EL (cell line): ENCODE results near the gene ASTN2.
A peak's percentile ranks its signal among the peaks of the same experiment; 100 is the strongest.

Source experiments
- DNase-seq: peaks from one replicate; pipeline ENCODE4 v3.0.0-alpha.2; 2016

ASTN2 gene

DNA sequence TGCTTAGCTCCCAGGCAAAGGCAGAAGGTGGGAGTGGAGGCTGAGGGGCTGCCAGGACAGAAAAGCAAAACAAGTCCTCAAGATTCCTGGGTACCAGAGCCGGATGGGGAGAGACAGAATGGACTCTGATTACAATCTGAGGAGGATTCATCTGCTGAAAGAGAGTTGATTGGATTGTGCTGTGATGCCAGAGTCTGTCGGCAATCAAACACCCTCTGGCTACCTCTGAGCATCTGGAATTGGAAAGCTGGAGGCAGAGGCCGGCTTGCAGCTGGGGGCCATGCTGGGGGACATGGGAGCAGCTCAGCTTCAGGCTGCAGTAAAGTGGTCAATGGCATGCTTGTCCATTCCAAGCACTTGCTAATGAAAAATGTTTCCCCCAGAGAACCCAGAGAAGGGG is 59.3 kb downstream of the ASTN2 start:
- DNase-seq = no peak

GRCh38 chr9:117354997-117355396 is 59.9 kb downstream of the ASTN2 start:
- DNase-seq = no peak

DNA sequence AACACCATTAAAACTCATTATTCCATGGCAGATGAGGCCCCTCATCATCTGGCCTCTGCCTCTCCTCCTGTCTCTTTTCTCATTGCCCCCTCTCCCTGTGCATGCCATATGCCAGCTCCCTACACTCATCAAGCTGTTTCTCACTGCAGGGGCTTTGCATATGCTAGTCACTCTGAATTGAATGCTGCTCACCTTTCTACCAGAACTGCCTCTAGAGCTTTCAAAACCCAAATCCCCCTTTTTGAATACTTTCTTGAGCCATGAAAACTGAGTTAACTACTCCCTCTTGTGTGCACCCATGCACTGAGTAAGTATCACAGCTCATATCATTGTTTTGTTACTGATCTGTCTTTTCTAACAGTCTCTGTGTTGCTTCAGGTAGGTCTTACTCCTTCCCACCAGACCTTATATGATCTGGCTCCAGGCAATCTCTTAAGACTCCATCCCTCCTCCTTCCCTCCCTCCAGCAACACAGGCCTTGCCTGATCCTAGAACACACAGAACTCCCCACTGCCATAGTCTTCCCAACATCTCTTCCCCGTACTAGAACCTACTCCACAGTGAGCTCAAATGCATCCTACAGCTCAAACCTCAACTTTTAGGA is 60.5 kb downstream of the ASTN2 start:
- DNase-seq = no peak

- no peak for DNase-seq
Measured at GRCh38 chr9:117344892-117345660, 69.8 kb downstream of the ASTN2 start.

GRCh38 chr9:117343427-117343826 is 71.4 kb downstream of the ASTN2 start:
- peak; percentile 10 for DNase-seq

DNA sequence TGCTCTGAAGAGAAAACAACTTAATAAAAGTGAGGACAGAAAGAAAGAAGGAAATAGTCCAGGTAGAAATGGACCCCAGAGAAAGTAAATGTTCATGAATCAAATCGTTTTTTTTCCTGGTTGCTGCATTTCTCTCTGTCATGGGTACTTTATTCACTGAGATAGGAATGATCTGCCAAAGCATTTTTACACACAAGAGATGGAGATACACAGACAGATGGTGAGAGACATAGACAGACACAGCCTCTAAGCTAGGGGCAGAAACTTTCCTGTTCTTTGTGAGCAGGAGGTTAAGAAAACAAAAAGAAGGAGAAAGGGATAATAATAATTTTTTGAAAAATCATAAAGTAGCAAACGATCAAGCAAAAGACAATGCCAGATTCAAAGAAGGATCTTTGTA is 73.7 kb downstream of the ASTN2 start:
- no peak for DNase-seq

GRCh38 chr9:117340422-117340821 is 74.4 kb downstream of the ASTN2 start:
- DNase-seq = no peak

DNA sequence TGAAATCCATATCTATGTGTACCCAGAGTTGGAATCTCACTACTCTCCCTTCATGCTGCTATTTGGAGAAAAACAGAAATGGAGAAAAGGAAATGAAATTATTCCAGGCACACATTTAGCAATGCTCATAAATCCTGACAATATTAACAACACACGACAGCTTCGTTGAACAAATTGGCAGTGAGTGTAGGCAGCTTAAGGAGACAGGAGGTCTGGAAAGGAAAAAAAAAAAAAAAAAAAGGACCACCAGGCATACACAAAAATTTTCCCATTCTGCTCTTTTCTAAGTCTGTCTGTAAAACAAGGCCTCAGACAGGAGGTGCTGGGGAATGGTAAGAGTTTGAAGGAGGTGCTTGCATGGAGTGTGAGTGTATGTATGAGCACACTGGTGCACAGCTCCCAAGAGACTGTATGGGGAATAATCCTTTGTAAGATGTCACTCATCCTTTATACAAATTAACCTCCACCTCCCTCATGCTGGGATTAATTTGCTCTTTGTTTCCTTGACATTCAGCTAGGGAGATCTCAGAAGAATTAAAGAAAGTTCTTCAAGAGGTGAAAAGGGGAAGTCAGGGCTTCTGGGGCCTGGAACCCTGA is 78.9 kb downstream of the ASTN2 start:
- DNase-seq = no peak

GRCh38 chr9:117334101-117334500 is 80.8 kb downstream of the ASTN2 start:
- DNase-seq = no peak

DNA sequence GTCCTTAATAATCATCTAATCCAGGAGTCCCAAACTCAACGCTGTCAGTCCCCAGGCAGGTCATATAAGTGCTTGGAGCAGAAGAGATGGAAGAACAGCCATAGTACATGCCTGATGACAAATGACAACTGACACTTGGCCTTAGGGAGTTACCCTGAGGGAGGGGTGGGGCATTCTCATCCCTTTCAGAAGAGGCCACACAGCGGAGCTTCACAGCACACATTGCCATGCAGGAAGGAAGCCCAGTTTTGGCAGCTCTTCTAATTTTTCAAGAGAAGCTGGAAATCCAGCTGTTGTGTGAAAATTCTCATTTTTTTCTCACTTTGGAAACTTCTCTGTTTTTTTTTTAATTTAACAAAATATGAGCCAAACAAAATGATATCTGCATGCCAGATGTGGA is 89.0 kb downstream of the ASTN2 start:
- no peak for DNase-seq

DNA sequence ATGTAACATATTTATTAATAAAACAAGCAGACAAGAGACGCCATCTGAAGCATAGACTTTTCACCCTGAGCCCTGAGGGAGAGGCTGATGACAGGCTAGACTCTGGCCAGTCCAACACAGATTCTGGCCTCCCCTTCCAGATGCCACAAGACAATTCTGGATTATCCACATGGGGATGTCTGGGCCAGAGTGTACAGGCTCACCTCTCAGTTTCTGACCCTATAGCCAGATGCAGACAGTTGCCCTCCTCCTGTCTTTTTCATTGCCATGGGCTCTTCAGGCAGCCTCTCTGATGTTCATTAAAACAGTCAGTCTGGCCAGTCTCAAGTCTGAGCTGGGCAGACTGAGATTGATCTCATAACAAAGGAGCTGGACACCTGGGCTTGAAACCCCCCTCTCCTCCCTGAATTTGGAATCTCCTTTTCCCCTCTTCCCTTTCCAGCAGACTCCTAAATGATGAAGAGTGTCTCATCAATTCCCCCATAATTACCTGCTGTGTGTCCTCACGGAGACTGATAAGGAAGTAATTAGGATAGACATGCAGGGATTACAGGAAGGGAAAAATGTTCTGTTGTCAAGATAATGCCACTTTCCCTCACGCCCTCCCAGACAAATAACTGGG is 89.6 kb downstream of the ASTN2 start:
- no peak for DNase-seq

DNA sequence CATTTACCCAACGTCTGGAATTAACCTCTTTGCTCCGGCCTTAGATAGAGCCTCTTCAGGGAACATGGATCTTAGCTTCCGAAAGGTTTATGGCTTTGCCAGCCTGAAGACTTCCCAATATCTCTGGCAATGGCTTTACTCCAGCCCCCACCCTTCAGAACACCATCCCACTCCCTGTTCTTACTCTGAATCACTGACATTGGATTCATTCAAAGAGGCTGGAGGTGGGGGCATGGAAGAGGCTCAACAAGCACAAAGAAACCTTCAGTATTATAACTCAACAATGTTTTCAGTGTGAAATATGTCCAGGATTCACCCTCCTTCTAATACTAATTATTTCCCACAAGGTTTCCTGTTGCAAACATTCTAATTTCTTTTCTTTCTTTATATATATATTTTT is 91.5 kb downstream of the ASTN2 start:
- DNase-seq = no peak

DNA sequence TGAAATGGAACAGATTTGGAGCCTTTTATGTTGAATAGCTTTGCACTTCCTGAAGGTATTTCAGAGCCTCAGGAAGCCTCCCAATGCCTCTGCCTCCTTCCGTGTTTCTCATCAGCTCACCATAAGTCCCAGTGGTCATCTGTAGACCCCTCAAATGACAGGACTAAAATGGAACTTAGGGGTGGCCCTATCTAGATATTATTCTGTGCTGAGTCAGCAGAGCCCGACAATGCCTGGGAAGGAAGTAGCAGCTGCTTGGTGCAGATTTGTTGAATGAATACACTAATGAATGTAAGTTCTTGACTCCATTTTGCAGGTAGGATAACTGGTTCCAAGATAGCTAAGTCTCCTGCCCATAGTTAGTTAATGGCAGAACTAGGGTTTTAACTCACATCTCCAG is 97.7 kb downstream of the ASTN2 start:
- DNase-seq = no peak

DNA sequence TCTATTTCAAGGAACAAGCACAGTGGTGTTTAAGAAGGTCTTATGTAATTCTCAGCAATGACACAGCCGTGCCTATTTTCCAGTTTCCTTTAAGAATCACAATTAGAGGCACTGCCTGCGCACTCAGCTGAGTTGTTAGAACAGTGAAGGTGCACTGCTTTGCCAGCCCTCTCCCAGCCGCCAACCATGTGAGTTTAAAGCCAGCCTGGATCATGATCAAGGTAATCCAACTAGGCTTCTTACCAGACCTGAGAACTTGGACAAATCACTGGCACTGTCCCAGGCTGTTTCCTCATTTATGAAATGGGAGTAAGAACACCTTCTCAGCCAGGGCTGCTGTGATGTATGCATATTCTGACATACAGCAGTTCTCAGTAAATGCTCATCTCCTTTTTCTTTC is 99.6 kb downstream of the ASTN2 start:
- DNase-seq = no peak

DNA sequence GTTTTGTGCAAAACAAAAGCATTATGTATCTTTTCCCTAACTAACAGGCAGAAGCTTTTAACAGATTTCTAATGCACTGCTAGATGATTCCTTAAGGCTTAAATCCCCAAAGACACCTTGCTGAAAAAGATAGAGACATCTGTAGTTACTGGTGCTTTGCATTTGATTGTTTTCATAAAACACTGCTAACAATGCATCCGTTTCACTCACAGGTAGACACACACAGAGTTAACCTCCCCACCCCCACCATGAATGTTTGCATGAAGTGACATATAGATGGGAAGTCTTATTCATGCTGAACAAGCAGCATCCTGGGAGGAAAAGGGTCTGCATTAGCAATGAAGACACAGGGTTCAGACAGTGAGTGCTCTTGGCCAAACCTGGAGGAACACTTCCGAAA is 100.9 kb downstream of the ASTN2 start:
- no peak for DNase-seq

- DNase-seq = no peak
Measured at GRCh38 chr9:117307701-117308100, 107.2 kb downstream of the ASTN2 start.

DNA sequence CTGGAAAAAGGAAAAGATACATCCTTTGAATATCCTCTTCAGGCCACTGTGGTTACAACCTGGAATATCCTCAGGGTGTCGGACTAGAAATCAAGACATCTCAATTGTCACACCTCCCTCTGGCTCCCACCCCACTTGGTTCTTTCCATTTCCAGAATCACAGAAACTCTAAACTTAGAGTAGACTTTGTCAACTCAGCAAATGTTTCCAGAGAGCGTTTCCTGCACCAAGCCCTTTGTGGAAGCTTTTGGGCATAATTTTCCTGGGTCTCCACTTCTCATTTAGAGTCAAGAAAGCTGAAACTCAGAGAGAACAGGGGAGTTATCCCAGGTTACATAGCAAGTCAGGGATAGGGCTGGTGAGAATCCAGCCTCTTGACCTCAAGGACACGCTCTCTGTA is 108.8 kb downstream of the ASTN2 start:
- no peak for DNase-seq

- DNase-seq = no peak
Measured at GRCh38 chr9:117305454-117305853, 109.4 kb downstream of the ASTN2 start.

GRCh38 chr9:117304549-117304948 is 110.3 kb downstream of the ASTN2 start:
- DNase-seq = no peak

DNA sequence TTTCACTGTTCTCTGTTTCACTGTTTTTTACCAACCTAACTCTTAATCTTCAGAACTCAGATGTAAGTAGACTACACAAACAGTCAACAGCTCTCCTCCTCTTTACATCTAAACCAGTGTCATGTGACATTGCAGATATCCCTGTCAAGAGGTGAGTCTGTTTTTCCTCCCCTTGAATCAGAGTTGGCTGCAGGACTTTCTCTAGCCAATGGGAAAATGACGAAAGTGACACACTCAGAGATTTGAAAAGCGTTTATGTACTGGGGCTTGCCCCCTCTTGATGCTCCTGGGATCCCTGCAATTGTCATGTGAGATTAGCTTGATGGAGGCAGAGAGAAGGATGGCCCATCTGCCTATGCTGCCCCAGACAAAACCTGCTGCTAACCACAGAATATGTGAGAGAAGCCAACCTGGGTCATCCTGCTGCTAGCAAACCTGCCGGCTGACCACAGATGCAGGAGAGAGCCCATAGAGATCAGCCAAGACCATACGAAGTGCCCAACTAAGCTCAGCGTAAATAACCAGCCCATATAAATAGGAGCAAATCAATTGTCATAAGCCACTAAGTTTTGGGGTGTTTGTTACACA is 111.1 kb downstream of the ASTN2 start:
- no peak for DNase-seq

DNA sequence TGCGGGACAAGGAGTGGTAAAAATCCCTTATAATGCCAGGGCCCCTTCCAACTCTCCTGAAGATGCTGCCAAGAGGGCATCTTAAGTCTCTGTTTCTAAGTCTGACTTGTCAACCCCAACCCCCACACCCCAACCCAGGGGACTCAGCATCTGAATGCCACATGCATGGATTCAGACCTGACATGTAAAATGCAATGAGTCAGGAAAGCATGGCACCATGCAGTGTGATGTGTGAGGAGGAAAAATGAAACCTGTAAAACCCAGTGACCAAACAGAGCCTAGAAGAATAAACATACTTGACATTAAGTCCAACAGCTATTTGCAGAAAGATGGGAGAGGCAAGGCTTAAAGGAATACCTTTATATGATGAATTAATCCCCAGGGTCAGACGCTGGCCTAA is 112.4 kb downstream of the ASTN2 start:
- DNase-seq = no peak

DNA sequence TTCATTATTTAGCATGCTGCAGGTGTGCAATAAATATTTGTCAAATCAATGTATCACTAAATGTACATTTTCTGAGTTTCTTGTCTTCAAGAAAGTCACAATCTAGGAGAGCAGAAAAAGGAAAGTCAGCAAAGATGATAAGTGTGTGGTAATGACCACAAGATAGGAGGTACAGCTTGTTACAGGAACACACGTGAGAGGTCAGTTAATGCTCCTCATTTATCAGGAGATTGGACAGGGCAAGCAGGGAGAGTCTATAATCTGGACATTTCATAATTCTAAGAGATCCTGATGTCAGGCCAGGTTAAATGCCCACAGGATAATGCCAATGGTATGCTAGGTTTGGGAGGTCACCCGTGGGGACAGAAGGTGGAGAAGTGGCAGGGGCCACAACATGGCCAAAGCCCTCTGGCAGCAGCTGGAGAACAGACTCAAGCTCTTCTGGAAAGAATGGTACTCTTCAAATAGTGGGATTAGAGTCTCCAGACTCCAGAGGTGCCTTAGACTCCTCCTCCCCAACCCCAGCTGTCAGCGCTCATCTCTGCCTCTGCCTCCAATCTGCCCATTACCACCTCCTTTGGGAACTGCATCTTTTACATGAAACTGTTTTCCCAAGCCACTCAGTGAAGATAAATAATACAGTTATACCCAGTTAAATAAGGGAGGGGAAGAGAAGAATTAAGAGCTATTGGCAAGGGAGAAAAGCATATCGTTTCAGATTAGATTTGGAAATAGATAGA is 114.3 kb downstream of the ASTN2 start:
- DNase-seq = no peak

DNA sequence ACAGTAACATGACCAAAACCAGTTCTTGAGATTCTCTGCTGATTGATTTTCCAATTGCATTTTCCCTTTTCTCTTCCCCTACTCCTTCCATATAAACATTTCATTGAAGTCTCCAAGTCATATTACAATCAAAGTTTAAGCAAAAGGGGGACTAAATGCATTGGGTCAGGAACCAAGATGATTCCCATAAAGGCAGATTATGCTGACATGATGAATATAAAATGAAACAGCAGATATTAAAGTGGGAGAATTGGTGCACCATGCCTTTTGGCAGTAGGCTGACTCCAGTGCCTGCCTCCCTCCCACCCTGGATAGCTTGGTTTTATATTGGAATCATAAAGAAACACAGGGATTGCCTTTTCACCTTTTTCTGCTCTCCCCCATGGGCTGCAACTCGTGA is 118.4 kb downstream of the ASTN2 start:
- no peak for DNase-seq
